Epithelial cell of esophagus (primary cell): ENCODE results near the gene SNRNP27.
A peak's percentile ranks its signal among the peaks of the same experiment; 100 is the strongest.

Source experiments
- DNase-seq: peaks from one replicate; pipeline ENCODE4 v3.0.0; 2010; ENCODE audit warnings: low read depth
- H3K4me3 ChIP-seq: 2 replicates; pipeline ENCODE4 v1.5.1; 2011; ENCODE audit warnings: mild to moderate bottlenecking, low read length, control low read depth
- TF ChIP-seq, protein P1 (sequence below): IDR thresholded peaks from 2 replicates; pipeline ENCODE4 v1.5.1; 2011; ENCODE audit warnings: low read depth, mild to moderate bottlenecking, low read length, control low read depth, inconsistent platforms; ENCODE audit not compliant: insufficient read depth; ENCODE audit errors: missing control alignments

SNRNP27 gene

DNA sequence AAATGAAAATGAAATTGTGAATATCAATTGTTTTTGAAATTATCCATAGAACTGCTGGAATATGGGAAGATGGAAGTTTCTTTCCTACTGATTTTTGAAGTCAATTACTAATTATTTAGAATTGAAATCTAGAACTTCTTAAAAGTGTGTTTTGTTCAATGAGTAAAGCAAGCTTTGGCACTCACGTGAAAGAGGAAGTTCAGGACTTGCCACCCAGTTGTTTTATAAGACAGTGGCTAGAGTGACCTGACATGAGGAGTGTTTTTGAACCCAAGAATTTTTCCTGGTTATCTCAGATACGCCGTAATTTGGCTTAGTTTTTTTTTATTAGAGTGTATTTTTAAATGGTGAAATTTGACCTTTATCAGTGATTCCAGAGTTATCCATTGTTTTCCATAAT is 24.6 kb downstream of the SNRNP27 start:
- H3K4me3 ChIP-seq: no peak overlapping the region
- no peak for DNase-seq
- TF ChIP-seq, protein P1, sequence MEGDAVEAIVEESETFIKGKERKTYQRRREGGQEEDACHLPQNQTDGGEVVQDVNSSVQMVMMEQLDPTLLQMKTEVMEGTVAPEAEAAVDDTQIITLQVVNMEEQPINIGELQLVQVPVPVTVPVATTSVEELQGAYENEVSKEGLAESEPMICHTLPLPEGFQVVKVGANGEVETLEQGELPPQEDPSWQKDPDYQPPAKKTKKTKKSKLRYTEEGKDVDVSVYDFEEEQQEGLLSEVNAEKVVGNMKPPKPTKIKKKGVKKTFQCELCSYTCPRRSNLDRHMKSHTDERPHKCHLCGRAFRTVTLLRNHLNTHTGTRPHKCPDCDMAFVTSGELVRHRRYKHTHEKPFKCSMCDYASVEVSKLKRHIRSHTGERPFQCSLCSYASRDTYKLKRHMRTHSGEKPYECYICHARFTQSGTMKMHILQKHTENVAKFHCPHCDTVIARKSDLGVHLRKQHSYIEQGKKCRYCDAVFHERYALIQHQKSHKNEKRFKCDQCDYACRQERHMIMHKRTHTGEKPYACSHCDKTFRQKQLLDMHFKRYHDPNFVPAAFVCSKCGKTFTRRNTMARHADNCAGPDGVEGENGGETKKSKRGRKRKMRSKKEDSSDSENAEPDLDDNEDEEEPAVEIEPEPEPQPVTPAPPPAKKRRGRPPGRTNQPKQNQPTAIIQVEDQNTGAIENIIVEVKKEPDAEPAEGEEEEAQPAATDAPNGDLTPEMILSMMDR: no peak

DNA sequence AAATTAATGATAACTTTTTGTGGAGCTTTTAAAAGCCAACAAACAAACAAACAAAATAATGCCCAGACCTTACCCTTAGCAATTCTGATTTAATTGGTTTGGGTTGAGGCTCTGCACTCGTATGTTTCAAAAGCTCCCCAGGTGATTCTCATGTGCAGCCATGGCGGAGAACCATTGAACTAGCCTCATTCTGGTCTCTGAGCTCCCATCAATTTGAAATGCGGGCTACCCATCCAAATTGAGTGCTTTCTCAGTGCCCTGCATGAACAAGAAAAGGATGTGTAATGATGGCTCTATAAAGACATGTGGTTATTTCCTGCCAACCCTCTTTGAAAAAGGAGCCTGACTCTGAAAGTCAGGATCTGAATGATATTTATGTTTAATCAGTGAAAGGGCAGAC is 29.4 kb downstream of the SNRNP27 start:
- no peak overlapping the region for H3K4me3 ChIP-seq
- TF ChIP-seq, protein P1: no peak
- DNase-seq: no peak

DNA sequence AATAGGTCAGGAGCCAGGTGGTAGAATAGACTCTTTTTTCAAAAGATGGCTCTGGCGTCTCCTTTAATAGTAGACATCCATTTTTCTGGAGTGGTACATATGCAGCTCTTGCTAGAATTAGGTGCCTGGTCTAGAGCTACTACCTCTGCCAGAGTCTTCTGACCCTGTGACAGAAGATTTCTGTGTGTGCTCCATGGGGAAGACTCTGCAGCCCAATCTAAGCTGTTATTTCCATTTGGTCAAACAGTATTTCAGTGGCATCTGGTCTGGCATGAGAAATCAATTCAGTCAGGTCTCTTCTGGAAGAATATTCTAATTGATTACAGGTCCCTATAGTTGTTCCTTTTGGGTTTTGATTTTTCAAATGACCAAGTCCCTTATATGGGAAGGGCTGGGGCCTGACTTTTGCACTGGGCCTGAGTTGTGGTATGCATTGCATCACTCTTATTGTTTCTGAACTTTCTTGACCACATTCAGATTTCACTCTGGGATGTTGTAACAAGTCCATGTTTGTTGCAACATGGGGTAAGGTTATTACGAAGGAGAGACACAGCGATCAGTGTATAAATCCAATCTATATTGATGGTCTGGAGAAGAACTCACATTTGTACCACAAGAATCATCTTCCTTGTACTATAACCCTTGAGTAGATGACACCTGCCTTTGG is 33.2 kb downstream of the SNRNP27 start:
- H3K4me3 ChIP-seq: no peak overlapping the region
- TF ChIP-seq, protein P1: no peak
- DNase-seq: peak; percentile 69

DNA sequence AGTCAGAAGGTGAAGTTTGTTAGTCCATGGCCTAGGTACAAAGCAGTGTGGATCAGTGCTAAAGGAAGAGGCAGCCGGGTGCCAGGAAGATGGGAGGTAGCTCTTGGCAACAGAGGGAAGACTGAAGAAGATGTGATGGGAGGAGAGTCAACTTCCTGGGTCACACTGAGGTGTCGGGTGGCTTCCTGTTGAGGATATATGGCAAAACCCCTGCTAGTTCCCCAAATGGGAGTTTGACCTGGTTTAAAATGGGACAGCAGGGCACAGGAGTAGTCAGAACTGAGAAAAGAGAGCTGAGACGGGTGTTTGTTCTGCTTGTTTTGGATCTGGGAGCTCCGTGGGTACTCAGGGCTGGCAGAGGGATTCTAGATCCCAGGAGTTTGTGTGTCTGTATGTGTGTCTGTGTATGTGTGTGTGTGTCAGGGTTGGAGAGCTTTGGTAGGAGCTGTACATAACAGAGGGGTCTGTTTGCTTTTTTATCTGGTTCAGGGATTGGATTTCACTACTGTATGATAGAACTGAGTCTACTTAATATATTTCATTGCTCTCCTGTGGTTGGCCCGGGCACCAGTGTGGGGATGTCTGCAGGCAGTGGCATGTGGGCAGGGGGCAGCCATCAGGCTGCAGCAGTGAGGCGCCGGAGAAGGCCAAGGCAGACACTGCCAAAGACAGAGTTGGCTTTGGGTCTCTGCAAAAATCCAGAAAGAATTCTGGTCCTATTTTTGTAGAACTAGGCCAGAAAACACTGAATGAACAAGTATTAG is 38.3 kb downstream of the SNRNP27 start:
- H3K4me3 ChIP-seq: no peak overlapping the region
- DNase-seq: no peak
- TF ChIP-seq, protein P1: no peak

DNA sequence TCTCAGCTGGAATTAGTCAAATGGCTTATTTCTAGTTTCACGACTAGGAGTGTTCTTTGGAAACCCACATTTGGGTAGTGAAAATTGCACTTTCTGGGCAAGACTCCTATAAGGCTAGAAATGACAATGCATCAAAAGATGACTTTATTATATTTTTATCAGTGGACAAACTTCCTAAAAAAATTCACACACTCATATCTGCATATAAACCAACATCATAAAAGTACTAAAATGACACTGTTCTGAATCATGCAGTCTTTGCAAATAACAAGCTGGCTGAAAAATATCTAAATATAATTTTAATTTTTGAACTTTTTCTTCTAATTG is 38.8 kb downstream of the SNRNP27 start:
- DNase-seq: no peak
- TF ChIP-seq, protein P1: no peak
- H3K4me3 ChIP-seq: no peak overlapping the region

DNA sequence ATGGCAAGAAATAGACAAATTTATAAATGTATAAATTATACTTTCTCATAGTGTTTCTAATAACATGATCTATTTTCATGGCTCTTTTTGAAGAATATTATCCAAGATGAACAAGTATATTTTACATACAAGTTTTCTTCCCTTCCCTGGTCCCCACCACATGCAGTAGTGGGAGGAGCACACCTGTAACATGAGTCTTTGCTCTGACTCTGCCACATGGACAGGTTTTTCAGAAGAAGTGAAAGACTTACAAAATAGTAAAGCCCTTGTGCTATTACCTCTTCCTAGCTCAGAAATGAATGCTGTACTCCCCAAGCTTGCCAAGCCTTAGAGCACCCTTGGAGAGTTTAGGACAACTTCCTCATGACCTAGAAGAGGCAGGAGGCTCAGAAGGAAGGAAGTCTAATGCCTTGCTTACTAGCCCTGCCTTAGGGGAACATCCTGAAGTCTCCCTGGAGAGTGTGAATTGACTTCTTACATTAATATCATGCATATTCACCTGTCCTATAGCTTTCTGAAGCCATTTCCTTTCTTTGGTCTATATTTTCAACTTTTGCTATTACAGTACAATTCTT is 39.6 kb downstream of the SNRNP27 start:
- DNase-seq: peak; percentile 46
- TF ChIP-seq, protein P1: no peak
- no peak overlapping the region for H3K4me3 ChIP-seq
